GM23338 (cell line): Measurements from ENCODE around the gene OAT.

ENCODE experiments used
- CREB1 ChIP-seq: fragments of 250-450 bp; sonication (Bioruptor Pico); IDR thresholded peaks from 2 replicates; pipeline ENCODE4 v1.5.0; 2020; ENCODE audit warnings: low read depth, mild to moderate bottlenecking, moderate library complexity
- CTCF ChIP-seq, 2 experiments: fragments of 200-600 bp in 1 of 2; sonication (generic) in 1 of 2; conservative IDR thresholded peaks; 2 replicates each; pipeline versions ENCODE4 v1.5.1 to v1.6.1; 2016 to 2017; ENCODE audit warnings: antibody characterized with exemption in 2 of 2, low read depth in 2 of 2, mild to moderate bottlenecking in 2 of 2, moderate library complexity in 1 of 2
- ETS1 ChIP-seq: IDR thresholded peaks from 2 replicates; pipeline ENCODE4 v1.6.1; 2016; ENCODE audit warnings: antibody characterized with exemption
- EZH2 ChIP-seq: fragments of 200-600 bp; sonication (generic); IDR thresholded peaks from one replicate; pipeline ENCODE4 v1.8.0; 2017; ENCODE audit warnings: antibody characterized with exemption, mild to moderate bottlenecking, low read depth; ENCODE audit not compliant: unreplicated experiment
- EZH2phosphoT487 ChIP-seq: fragments of 200-600 bp; sonication (generic); IDR thresholded peaks from one replicate; pipeline ENCODE4 v1.8.1; 2018; ENCODE audit warnings: antibody characterized with exemption; ENCODE audit not compliant: unreplicated experiment
- JUNB ChIP-seq: IDR thresholded peaks from one replicate; pipeline ENCODE4 v1.6.1; 2016; ENCODE audit warnings: antibody characterized with exemption; ENCODE audit not compliant: unreplicated experiment
- NANOG ChIP-seq: IDR thresholded peaks from 2 replicates; pipeline ENCODE4 v1.6.1; 2016; ENCODE audit warnings: antibody characterized with exemption, borderline replicate concordance
- POLR2AphosphoS5 ChIP-seq: IDR thresholded peaks from 2 replicates; pipeline ENCODE4 v1.6.1; 2016; ENCODE audit warnings: antibody characterized with exemption, low read depth
- REST ChIP-seq: IDR thresholded peaks from one replicate; pipeline ENCODE4 v1.6.1; 2018; ENCODE audit warnings: antibody characterized with exemption; ENCODE audit not compliant: unreplicated experiment
- STAT1 ChIP-seq: IDR thresholded peaks from one replicate; pipeline ENCODE4 v1.6.1; 2016; ENCODE audit warnings: antibody characterized with exemption; ENCODE audit not compliant: unreplicated experiment
- ZNF114 ChIP-seq: fragments of 250-450 bp; sonication (Bioruptor Pico); IDR thresholded peaks from 2 replicates; pipeline ENCODE4 v1.5.0; 2020; ENCODE audit warnings: mild to moderate bottlenecking, moderate library complexity
- ZNF462 ChIP-seq: fragments of 250-450 bp; sonication (Bioruptor Pico); IDR thresholded peaks from 2 replicates; pipeline ENCODE4 v1.5.0; 2020; ENCODE audit warnings: mild to moderate bottlenecking, moderate library complexity

- no peak for TF ChIP-seq POLR2AphosphoS5
- TF ChIP-seq CTCF (conservative IDR thresholded peaks at IDR 0.05; ENCODE audit: low read depth in 2 of 2) = no peak
- no peak for TF ChIP-seq ZNF114
- no peak for TF ChIP-seq EZH2phosphoT487
- no peak for TF ChIP-seq STAT1
- no peak for TF ChIP-seq ETS1
- TF ChIP-seq JUNB = no peak
- TF ChIP-seq CREB1 (CRISPR knock-in tag) = no peak
- TF ChIP-seq REST = no peak
- TF ChIP-seq NANOG = no peak
- no peak for TF ChIP-seq EZH2
- TF ChIP-seq ZNF462 (CRISPR knock-in tag) = no peak
These were observed 45.8 kb downstream of the OAT start for GRCh38 chr10:124372899-124373298.
